K562 (cell line): ENCODE results near the gene ARHGAP18. TPM values are rescaled to one million over a fixed set of nuclear protein-coding genes. Genes with fewer than 3 reads are reported as not detected.

Experiments used
- ATAC-seq: fragments of 200-7000 bp; cut with Tn5 transposase; 3 replicates; pipeline ENCODE4 v1.9.1; 2020; ENCODE audit warnings: moderate library complexity
- Bru-seq: library from RNA; stranded (reverse); fragments of 400-500 nt; gene quantifications from one replicate; lab custom pipeline; 2021; lab: Mats Ljungman, UMichigan
- BruChase-seq, 2 experiments: library from RNA; stranded (reverse); fragments of 400-500 nt; gene quantifications; one replicate each; lab custom pipeline; 2021; lab: Mats Ljungman, UMichigan
- BruUV-seq: library from RNA; stranded (reverse); fragments of 400-500 nt; replicated peaks from 2 replicates; lab custom pipeline; 2021; lab: Mats Ljungman, UMichigan
- CTCF ChIA-PET: fragments of 300-600 bp; formaldehyde crosslinking; extraction: SDS; loops from one replicate; lab custom pipeline; 2021; ENCODE audit warnings: low intra/inter-chr PET ratio; lab: Yijun Ruan, JAX
- POLR2A ChIA-PET: fragments of 300-600, 350-650 bp; sonication (Branson Sonifier 250); formaldehyde crosslinking; extraction: SDS; loops from one replicate; lab custom pipeline; 2021; ENCODE audit warnings: antibody characterized with exemption, inconsistent platforms; lab: Yijun Ruan, JAX
- DNase-seq, 4 experiments: peaks; one replicate each; pipeline versions ENCODE4 v3.0.0 to v3.0.0-alpha.2; 2011 to 2018; ENCODE audit warnings: low spot score in 3 of 4, mixed read lengths in 3 of 4; ENCODE audit errors: extremely low read depth in 1 of 4
- FAIRE-seq: peaks from 2 replicates; lab custom pipeline; 2011; peaks lifted over from hg19 to GRCh38; lab: Jason Lieb, UNC
- H2AFZ ChIP-seq: 2 replicates; pipeline ENCODE4 v1.6.0; 2011; ENCODE audit warnings: low read depth, low read length, control low read depth, inconsistent platforms
- H3K27ac ChIP-seq: fragments of 200-600 bp; 3 replicates; pipeline ENCODE4 v1.8.0; 2011; ENCODE audit warnings: low read depth, mild to moderate bottlenecking, control low read depth, inconsistent platforms, low read length, moderate library complexity, mixed read lengths; ENCODE audit errors: extremely low read depth
- H3K27me3 ChIP-seq, 2 experiments: fragments of 300-600 bp in 1 of 2; 2 replicates in 1 of 2; 3 replicates in 1 of 2; pipeline versions ENCODE4 v1.6.0 to v1.8.0; 2011; ENCODE audit warnings: inconsistent platforms in 2 of 2, low read length in 2 of 2, mild to moderate bottlenecking in 1 of 2, mixed read lengths in 1 of 2, moderate library complexity in 1 of 2; ENCODE audit not compliant: control insufficient read depth in 2 of 2, insufficient read depth in 2 of 2
- H3K36me3 ChIP-seq: fragments of 300-600 bp; 3 replicates; pipeline ENCODE4 v1.8.0; 2011; ENCODE audit warnings: mild to moderate bottlenecking, low read length, inconsistent platforms; ENCODE audit not compliant: control insufficient read depth, insufficient read depth
- H3K4me1 ChIP-seq, 2 experiments: fragments of 200-600 bp in 1 of 2; replicated peaks in 1 of 2; 2 replicates in 1 of 2; 3 replicates in 1 of 2; pipeline versions ENCODE4 v1.5.1 to v1.8.0; 2011; ENCODE audit warnings: inconsistent platforms in 2 of 2, low read length in 2 of 2, mild to moderate bottlenecking in 1 of 2, mixed read lengths in 1 of 2, moderate library complexity in 1 of 2; ENCODE audit not compliant: control insufficient read depth in 2 of 2, insufficient read depth in 2 of 2
- H3K4me2 ChIP-seq: 2 replicates; pipeline ENCODE4 v1.6.1; 2011; ENCODE audit warnings: low read length, control low read depth, inconsistent platforms, mixed read lengths; ENCODE audit not compliant: insufficient read depth
- H3K4me3 ChIP-seq: fragments of 200-600 bp; sonication (generic), shearing (Covaris generic); 2 replicates; pipeline ENCODE4 v1.5.1; 2016; ENCODE audit warnings: control low read depth, inconsistent platforms
- H3K79me2 ChIP-seq: fragments of 200-600 bp; 3 replicates; pipeline ENCODE4 v1.8.0; 2011; ENCODE audit warnings: low read length, inconsistent platforms; ENCODE audit not compliant: control insufficient read depth, insufficient read depth
- H3K9ac ChIP-seq, 2 experiments: 2 replicates each; pipeline versions ENCODE4 v1.6.0 to v1.6.1; 2011; ENCODE audit warnings: low read depth in 2 of 2, low read length in 2 of 2, control low read depth in 1 of 2, inconsistent platforms in 1 of 2, mild to moderate bottlenecking in 1 of 2, mixed read lengths in 1 of 2; ENCODE audit not compliant: insufficient read depth in 1 of 2
- H3K9me1 ChIP-seq: one replicate; pipeline ENCODE4 v1.6.0; 2011; ENCODE audit warnings: inconsistent platforms, mild to moderate bottlenecking, low read length, moderate library complexity; ENCODE audit not compliant: control insufficient read depth, insufficient read depth
- H3K9me3 ChIP-seq: replicated peaks from 2 replicates; pipeline ENCODE4 v1.5.1; 2011; ENCODE audit warnings: low read depth, low read length, inconsistent platforms; ENCODE audit not compliant: control insufficient read depth, insufficient read depth
- H4K20me1 ChIP-seq: replicated peaks from 2 replicates; pipeline ENCODE4 v1.6.1; 2011; ENCODE audit warnings: low read length, inconsistent platforms, mixed read lengths; ENCODE audit not compliant: control insufficient read depth, insufficient read depth
- KLF13 ChIP-seq: fragments of 450-650 bp; IDR thresholded peaks from 2 replicates; pipeline ENCODE4 v1.6.1; 2016; ENCODE audit warnings: missing genetic modification characterization, low read depth, mild to moderate bottlenecking, missing compliant biosample characterization, moderate library complexity, borderline replicate concordance
- NR4A1 ChIP-seq, 2 experiments: fragments of 250-450 bp in 1 of 2; fragments of 450-650 bp in 1 of 2; sonication (Bioruptor Pico) in 1 of 2; IDR thresholded peaks; 2 replicates each; pipeline versions ENCODE4 v1.4.0 to v1.6.1; 2016 to 2020; ENCODE audit warnings: mild to moderate bottlenecking in 2 of 2, missing compliant biosample characterization in 1 of 2, missing genetic modification characterization in 1 of 2, moderate library complexity in 1 of 2
- YY1 ChIP-seq, 3 experiments: IDR thresholded peaks; 2 replicates each; pipeline ENCODE4 v1.6.1; 2011; ENCODE audit warnings: low read length in 2 of 3, mild to moderate bottlenecking in 2 of 3, moderate library complexity in 2 of 3, borderline replicate concordance in 1 of 3, control low read depth in 1 of 3, low read depth in 1 of 3; ENCODE audit not compliant: insufficient read depth in 3 of 3, insufficient replicate concordance in 2 of 3, control insufficient read depth in 1 of 3, insufficient read length in 1 of 3; ENCODE audit errors: extremely low read depth in 1 of 3
- WGBS: fragments of 100-300 bp; shearing (Covaris generic); methylation state at CpG from one replicate; pipeline ENCODE4 v1.1.6; 2016; ENCODE audit warnings: low coverage, mixed read lengths; ENCODE audit not compliant: insufficient coverage; ENCODE audit errors: missing lambda C conversion rate; 5-methylcytosine and 5-hydroxymethylcytosine counted together
- in situ Hi-C: fragments of 300-500 bp; cut with MboI; formaldehyde crosslinking; loops from 4 replicates; pipeline ENCODE4 v1.15.0; 2018; ENCODE audit warnings: inconsistent platforms, mixed read lengths
- intact Hi-C: fragments of 100-400 bp; cut with micrococcal nuclease; formaldehyde crosslinking; loops from 2 replicates; pipeline ENCODE4 v1.14.2; 2022
- long read RNA-seq, 3 experiments: library from polyadenylated mRNA in 2 of 3; library from RNA in 1 of 3; unstranded in 2 of 3; stranded (forward) in 1 of 3; transcript quantifications; one replicate each; pipeline ENCODE4 v2.0.0, GENCODE V29; 2019 to 2022
- polyA minus RNA-seq, 3 experiments: library from RNA; depleted of rRNA, polyadenylated mRNA; stranded (reverse); fragments of >200 nt; gene quantifications; 2 replicates each; pipeline ENCODE4 v1.2.3, GENCODE V29; 2011
- polyA plus RNA-seq, 8 experiments: library from polyadenylated mRNA; depleted of rRNA in 4 of 8; stranded (reverse) in 5 of 8; unstranded in 3 of 8; fragments of >200 nt; fragmentation: Nextera tagmentation in 2 of 8; fragmentation: Illumina TruSeq in 1 of 8; extraction: Ambion mirVana in 2 of 8; extraction: Trizol in 1 of 8; gene quantifications; 2 replicates each; pipeline versions ENCODE4 v1.2.1 to v1.2.3, GENCODE V29; 2011 to 2014; ENCODE audit warnings: inconsistent platforms in 1 of 8, missing spikeins in 1 of 8
- total RNA-seq, 7 experiments: library from RNA; depleted of rRNA in 6 of 7; stranded (reverse); fragments of >200 nt in 6 of 7; fragmentation: Illumina TruSeq in 2 of 7; extraction: Trizol in 2 of 7; gene quantifications; 2 replicates each; pipeline versions ENCODE4 v1.2.1 to v1.2.3, GENCODE V29; 2011 to 2021; ENCODE audit warnings: low replicate concordance in 1 of 7
- TF ChIP-seq, protein P1 (sequence below), 2 experiments: IDR thresholded peaks; 2 replicates each; pipeline ENCODE4 v1.6.1; 2012; ENCODE audit warnings: improper control_type of control experiment in 2 of 2, low read depth in 2 of 2, low read length in 2 of 2, borderline replicate concordance in 1 of 2
- TF ChIP-seq, protein P2 (sequence below): fragments of 250-450 bp; sonication (Bioruptor Pico); IDR thresholded peaks from 2 replicates; pipeline ENCODE4 v1.6.1; 2021; ENCODE audit warnings: mild to moderate bottlenecking

The ARHGAP18 gene, protein sequence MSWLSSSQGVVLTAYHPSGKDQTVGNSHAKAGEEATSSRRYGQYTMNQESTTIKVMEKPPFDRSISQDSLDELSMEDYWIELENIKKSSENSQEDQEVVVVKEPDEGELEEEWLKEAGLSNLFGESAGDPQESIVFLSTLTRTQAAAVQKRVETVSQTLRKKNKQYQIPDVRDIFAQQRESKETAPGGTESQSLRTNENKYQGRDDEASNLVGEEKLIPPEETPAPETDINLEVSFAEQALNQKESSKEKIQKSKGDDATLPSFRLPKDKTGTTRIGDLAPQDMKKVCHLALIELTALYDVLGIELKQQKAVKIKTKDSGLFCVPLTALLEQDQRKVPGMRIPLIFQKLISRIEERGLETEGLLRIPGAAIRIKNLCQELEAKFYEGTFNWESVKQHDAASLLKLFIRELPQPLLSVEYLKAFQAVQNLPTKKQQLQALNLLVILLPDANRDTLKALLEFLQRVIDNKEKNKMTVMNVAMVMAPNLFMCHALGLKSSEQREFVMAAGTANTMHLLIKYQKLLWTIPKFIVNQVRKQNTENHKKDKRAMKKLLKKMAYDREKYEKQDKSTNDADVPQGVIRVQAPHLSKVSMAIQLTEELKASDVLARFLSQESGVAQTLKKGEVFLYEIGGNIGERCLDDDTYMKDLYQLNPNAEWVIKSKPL
- 15.1 and 38.1 TPM in 2 replicates for total RNA-seq (2011; cell fraction: chromatin; rRNA removed; ENCODE audit: low replicate concordance)
- total RNA-seq (2011; cell fraction: nucleolus; rRNA removed) = 9.8 and 11.2 TPM in 2 replicates
- 14.4 and 21.6 TPM in 2 replicates for total RNA-seq (2011; cell fraction: nucleoplasm; rRNA removed)
- 15.5 and 16.2 TPM in 2 replicates for total RNA-seq (2014; rRNA removed)
- total RNA-seq (2014; rRNA removed; fragmentation: Illumina TruSeq; extraction: Trizol) = 29.7 and 33.9 TPM in 2 replicates
- total RNA-seq (2015; rRNA removed; fragmentation: Illumina TruSeq; extraction: Trizol) = 21.6 and 24.3 TPM in 2 replicates
- total RNA-seq (2021) = 18.4 and 21.1 TPM in 2 replicates
- polyA plus RNA-seq (2011; rRNA removed) = 25.6 and 25.8 TPM in 2 replicates
- 4.0 and 10.9 TPM in 2 replicates for polyA plus RNA-seq (2011; cell fraction: cytosol; rRNA removed)
- 7.1 and 10.8 TPM in 2 replicates for polyA plus RNA-seq (2011; cell fraction: nucleus; rRNA removed)
- 14.6 and 19.2 TPM in 2 replicates for polyA plus RNA-seq (2012)
- 20.2 and 22.0 TPM in 2 replicates for polyA plus RNA-seq (2014; fragmentation: Illumina TruSeq; extraction: Trizol)
- polyA plus RNA-seq (2014; fragmentation: Nextera tagmentation; extraction: Ambion mirVana) = 10 to 100 TPM; 17.8 to 19.0 TPM
- 11.8 and 13.3 TPM in 2 replicates for polyA plus RNA-seq (2014; rRNA removed)
- 38.4 and 50.9 TPM in 2 replicates for polyA minus RNA-seq (2011; rRNA and poly(A)+ RNA removed)
- polyA minus RNA-seq (2011; cell fraction: cytosol; rRNA and poly(A)+ RNA removed) = 16.6 and 20.7 TPM in 2 replicates
- polyA minus RNA-seq (2011; cell fraction: nucleus; rRNA and poly(A)+ RNA removed) = 13.2 and 34.0 TPM in 2 replicates
- Bru-seq, nascent RNA = percentile 78 among the genes with signal in this experiment
- BruChase-seq, experiment 1, labeled RNA remaining after a 2-hour chase = percentile 72 among the genes with signal in this experiment
- percentile 70 among the genes with signal in this experiment for BruChase-seq, experiment 2, labeled RNA remaining after a 6-hour chase
- long read RNA-seq, experiment 1, full-length matches to known transcripts = 24 of 84 reads
- long read RNA-seq, experiment 1, partial matches to known transcripts = 41 of 84 reads
- long read RNA-seq, experiment 1, other reads (novel, unspliced or antisense) = 19 of 84 reads
- long read RNA-seq, experiment 2, full-length matches to known transcripts = 5 of 23 reads
- long read RNA-seq, experiment 2, partial matches to known transcripts = 3 of 23 reads
- long read RNA-seq, experiment 2, other reads (novel, unspliced or antisense) = 15 of 23 reads
- long read RNA-seq, experiment 3, full-length matches to known transcripts = 5 of 41 reads
- long read RNA-seq, experiment 3, partial matches to known transcripts = 34 of 41 reads
- long read RNA-seq, experiment 3, other reads (novel, unspliced or antisense) = 2 of 41 reads

DNA sequence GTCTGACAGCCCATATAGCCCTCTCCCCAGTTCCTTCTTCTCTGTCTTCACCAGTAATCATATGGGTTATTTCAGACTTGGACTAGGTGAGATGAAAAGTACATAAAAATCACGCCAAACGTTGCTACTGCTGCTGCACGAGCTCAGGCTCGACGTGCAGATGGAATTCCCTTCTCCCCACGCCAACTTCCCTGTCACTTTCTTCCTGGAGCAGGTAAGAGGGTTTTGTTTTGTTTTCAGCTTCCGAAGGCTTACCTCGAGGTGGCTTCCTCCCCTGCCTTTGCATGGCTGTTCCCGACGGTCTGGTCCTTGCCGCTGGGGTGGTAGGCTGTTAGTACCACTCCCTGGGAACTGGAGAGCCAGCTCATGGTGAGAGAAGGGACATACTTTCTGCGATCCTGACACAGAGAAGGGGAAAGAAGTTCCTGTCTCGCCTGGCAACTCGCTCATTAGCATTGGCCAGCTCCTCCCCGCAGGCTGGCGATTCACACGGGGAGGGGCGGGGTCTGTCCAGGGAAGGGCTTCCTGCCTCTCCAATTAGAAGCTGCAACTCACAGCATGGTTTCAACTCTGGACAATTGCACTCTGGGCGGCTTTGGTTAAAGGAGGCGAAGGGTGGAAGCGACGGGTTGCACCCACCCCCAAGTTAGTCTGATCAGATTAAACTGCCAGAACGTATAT, at the start of gene ARHGAP18:
ARHGAP18 (minus strand) TSS at position 409 of the 681 bp plus-strand sequence; CDS start at position 368, 41 bp downstream.
- Histone ChIP-seq H2AFZ (peak within 1 kb of the TSS; percentile 98), H3K9ac (peak within 1 kb of the TSS; percentile 75 to 92), H4K20me1 (peaks cover 4% of the 10 kb centered on the region; the same call in 1 of the 2 replicates), H3K4me1 (peaks cover 7 to 30% of the 10 kb centered on the region in 2 experiments; a peak in 4 of 5 replicates), H3K27me3 (no peaks in the 10 kb centered on the region), H3K27ac (peak within 1 kb of the TSS; percentile 81), H3K4me2 (peak within 1 kb of the TSS; percentile 99), H3K79me2 (peaks cover 51% of the 10 kb centered on the region), H3K4me3 (peak within 1 kb of the TSS; percentile 64), H3K36me3 (no peaks in the 10 kb centered on the region; the same call in 1 of the 3 replicates), H3K9me1 (no peaks in the 10 kb centered on the region), H3K9me3 (no peaks in the 10 kb centered on the region)
- intact Hi-C loops = loop anchor here (2.0 to 5.0 kb wide), 2 partner anchors 25 to 38 kb away; no protein-coding TSS in a partner anchor
- ChIA-PET CTCF (interaction anchor here (0.6 kb wide), 1 partner anchor 21 kb away, joined by 3 read pairs; no protein-coding TSS in a partner anchor), POLR2A (interaction anchor here (0.6 to 4.8 kb wide), 14 partner anchors 9 to 84 kb away, joined by 3 to 36 read pairs (median 4); no protein-coding TSS in a partner anchor)
- WGBS = 2% methylated on average over 23 of the region's 23 CpGs
- ATAC-seq (peak; percentile 95), DNase-seq (peak; percentile 76 to 98 (median 82)), FAIRE-seq (peak; percentile 94)
- in situ Hi-C loops = no loop called here
- BruUV-seq = TSS peak; percentile 72
- 0 out of 2 replicates have a peak, but pooled peaks have one; percentile 32 for TF ChIP-seq NR4A1 (CRISPR knock-in tag; IDR thresholded peaks at IDR 0.05)
- no peak for TF ChIP-seq NR4A1 (tag; IDR thresholded peaks at IDR 0.05)
- TF ChIP-seq YY1 (IDR thresholded peaks at IDR 0.05; ENCODE audit: borderline replicate concordance in 1 of 3, control insufficient read depth in 1 of 3, extremely low read depth in 1 of 3, insufficient read depth in 3 of 3, insufficient read length in 1 of 3, insufficient replicate concordance in 2 of 3, low read depth in 1 of 3, low read length in 2 of 3) = peak in 2 of 3 experiments; percentile 29 to 49
- TF ChIP-seq, protein P1, sequence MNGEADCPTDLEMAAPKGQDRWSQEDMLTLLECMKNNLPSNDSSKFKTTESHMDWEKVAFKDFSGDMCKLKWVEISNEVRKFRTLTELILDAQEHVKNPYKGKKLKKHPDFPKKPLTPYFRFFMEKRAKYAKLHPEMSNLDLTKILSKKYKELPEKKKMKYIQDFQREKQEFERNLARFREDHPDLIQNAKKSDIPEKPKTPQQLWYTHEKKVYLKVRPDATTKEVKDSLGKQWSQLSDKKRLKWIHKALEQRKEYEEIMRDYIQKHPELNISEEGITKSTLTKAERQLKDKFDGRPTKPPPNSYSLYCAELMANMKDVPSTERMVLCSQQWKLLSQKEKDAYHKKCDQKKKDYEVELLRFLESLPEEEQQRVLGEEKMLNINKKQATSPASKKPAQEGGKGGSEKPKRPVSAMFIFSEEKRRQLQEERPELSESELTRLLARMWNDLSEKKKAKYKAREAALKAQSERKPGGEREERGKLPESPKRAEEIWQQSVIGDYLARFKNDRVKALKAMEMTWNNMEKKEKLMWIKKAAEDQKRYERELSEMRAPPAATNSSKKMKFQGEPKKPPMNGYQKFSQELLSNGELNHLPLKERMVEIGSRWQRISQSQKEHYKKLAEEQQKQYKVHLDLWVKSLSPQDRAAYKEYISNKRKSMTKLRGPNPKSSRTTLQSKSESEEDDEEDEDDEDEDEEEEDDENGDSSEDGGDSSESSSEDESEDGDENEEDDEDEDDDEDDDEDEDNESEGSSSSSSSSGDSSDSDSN (IDR thresholded peaks at IDR 0.05; ENCODE audit: borderline replicate concordance in 1 of 2, low read depth in 2 of 2, low read length in 2 of 2) = peak; percentile 64 to 80; a peak in 2 of 4 replicates
- no peak for TF ChIP-seq KLF13
- TF ChIP-seq, protein P2, sequence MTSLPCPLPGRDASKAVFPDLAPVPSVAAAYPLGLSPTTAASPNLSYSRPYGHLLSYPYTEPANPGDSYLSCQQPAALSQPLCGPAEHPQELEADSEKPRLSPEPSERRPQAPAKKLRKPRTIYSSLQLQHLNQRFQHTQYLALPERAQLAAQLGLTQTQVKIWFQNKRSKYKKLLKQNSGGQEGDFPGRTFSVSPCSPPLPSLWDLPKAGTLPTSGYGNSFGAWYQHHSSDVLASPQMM (CRISPR knock-in tag) = no peak
